ENCODE measurements around the gene TMEM270.

The TMEM270 gene

GRCh38 chr7:73887762-73888161 lies 26.8 kb downstream of the TMEM270 start:
- DNase-seq (ENCODE audit: low spot score), result no peak

DNA sequence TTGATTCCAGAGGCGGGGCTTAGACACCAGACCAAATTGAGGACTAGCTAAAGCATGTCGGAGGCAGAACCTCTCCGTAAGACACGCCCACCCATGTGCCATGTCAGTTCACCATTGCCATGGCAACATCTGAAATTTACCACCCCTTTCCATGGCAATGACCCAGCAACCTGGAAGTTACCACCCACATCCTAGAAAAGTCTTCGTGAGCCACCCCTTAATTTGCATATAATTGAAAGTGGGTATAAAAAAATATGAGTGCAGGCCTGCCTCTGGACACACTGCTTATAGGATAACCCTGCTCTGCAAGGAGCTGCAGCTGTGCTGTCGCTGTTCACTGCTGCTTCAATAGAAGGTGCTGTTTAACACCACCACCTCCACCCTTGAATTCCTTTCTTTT lies 28.0 kb downstream of the TMEM270 start:
- no peak for DNase-seq (ENCODE audit: low spot score)

GRCh38 chr7:73890555-73891147 lies 29.7 kb downstream of the TMEM270 start:
- no peak for DNase-seq (ENCODE audit: low spot score)

GRCh38 chr7:73891178-73891885 lies 30.4 kb downstream of the TMEM270 start:
- no peak for DNase-seq (ENCODE audit: low spot score)

GRCh38 chr7:73892003-73892999 lies 31.3 kb downstream of the TMEM270 start:
- DNase-seq (ENCODE audit: low spot score), result no peak

- DNase-seq (ENCODE audit: low spot score), result no peak
Measured at GRCh38 chr7:73893342-73894101, 32.6 kb downstream of the TMEM270 start.

DNA sequence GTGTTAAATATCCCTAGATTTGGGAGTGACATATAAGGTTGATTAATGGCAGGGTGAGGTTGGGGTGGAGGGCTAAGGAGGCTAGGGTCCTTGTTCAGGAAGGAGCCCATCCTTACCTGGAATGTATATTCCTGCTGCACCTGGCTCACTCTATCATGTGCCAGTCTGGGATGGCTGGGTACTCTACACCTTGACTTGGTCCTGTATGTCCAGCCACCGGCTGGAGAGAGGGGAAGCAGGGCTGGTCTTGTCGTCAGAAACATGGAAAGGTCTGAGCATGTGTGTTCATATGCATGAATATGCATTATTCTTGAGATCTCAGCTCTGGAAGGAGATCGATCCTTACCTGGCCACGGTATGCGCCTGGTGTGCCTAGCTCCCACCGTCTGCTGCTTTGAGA lies 33.2 kb downstream of the TMEM270 start:
- DNase-seq (ENCODE audit: low spot score), result no peak

GRCh38 chr7:73894733-73895551 lies 34.0 kb downstream of the TMEM270 start:
- no peak for DNase-seq (ENCODE audit: low spot score)

GRCh38 chr7:73895626-73896025 lies 34.7 kb downstream of the TMEM270 start:
- no peak for DNase-seq (ENCODE audit: low spot score)

GRCh38 chr7:73896454-73896853 lies 35.5 kb downstream of the TMEM270 start:
- DNase-seq (ENCODE audit: low spot score), result no peak

DNA sequence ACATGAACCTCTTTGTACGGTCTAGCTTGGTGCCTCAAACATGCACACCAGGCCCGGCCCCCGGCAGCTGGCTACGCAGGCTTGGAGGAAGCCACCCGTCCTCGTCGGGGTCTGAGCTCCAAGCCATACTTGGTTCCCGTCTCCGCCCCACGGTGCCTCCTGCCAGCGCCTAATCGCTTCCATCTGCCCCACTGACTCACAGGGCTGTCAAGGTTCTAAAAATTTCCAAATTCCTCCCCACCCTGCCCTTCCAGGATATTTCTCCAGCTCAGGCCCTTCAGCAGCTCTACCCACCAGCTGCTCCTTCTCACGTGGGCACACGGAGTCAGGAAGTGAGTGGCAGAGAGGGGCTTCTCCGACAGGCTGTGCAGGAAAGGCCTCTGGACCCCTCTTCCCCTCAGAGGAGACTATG lies 38.8 kb downstream of the TMEM270 start:
- no peak for DNase-seq (ENCODE audit: low spot score)

DNA sequence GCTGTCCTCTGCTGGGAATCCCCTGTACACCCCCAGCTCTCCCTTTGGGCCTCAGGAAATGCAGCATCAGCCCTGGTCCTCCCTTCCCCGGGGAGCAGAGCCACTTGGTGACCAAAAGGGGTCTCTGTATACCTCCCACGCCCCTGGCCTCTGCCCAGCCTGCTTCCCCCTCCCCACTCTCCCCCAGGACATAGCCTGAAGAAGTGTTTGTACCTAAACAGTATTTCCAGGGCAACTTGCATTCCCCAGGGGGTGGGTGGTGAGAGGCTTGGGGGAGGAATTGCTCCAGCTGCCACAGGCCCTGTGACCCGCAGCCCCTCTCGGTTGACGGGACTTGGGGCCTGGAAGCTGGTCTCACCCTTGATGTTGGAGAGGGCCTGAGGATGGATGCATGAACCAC lies 39.3 kb downstream of the TMEM270 start:
- no peak for DNase-seq (ENCODE audit: low spot score)

DNA sequence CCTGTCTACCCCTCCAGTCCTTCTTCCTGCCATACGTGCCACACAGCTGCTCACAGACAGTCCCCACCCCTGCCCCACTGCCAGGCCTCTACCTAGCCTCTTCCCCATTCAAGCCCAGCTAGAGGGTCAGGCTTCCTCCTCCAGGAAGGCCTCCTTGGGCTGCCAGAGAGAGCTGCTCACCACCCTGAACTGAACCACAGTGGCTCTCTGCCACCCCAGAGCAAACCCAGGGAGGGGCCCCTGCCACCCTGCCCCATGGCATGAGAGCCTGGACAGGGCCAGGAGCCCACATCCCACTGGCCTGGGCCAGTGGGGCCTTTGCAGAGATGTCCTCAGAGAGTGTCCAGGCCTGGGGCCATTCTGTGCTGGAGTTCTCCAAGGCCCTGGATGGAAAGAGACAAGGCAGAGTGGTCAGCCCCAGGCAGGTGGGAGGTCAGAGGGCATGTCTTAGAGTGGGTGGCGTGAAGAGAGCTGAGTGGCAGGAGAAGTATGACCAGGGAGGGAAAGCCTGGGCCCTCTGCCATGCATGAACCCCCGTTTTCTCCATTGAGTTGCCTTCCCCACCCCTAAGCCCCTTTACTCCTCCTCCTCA lies 40.4 kb downstream of the TMEM270 start:
- DNase-seq (ENCODE audit: low spot score), result no peak

GRCh38 chr7:73901823-73902597 lies 41.1 kb downstream of the TMEM270 start:
- DNase-seq (ENCODE audit: low spot score), result no peak

GRCh38 chr7:73903321-73904218 lies 42.6 kb downstream of the TMEM270 start:
- DNase-seq (ENCODE audit: low spot score), result no peak

GRCh38 chr7:73904219-73905137 lies 43.5 kb downstream of the TMEM270 start:
- DNase-seq (ENCODE audit: low spot score), result no peak

GRCh38 chr7:73905360-73905759 lies 44.4 kb downstream of the TMEM270 start:
- no peak for DNase-seq (ENCODE audit: low spot score)

- no peak for DNase-seq (ENCODE audit: low spot score)
Measured at GRCh38 chr7:73906874-73907273, 45.9 kb downstream of the TMEM270 start.

Data from CD4-positive, alpha-beta T cell treated with Interleukin-15 for 4 hours (primary cell).